PFSK-1 (cell line): ENCODE measurements around the gene WDR1.

ENCODE experiments used
- FOXP2 ChIP-seq: optimal IDR thresholded peaks from 2 replicates; pipeline ENCODE3; 2011; ENCODE audit warnings: borderline replicate concordance, control low read depth, inconsistent platforms; ENCODE audit not compliant: insufficient read depth; ENCODE audit errors: extremely low read length, extremely low read depth
- POLR2AphosphoS5 ChIP-seq: IDR thresholded peaks from 2 replicates; pipeline ENCODE4 v1.6.1; 2012; ENCODE audit warnings: low read depth, mild to moderate bottlenecking, control low read depth, low read length, moderate library complexity
- REST ChIP-seq, 2 experiments: IDR thresholded peaks; 2 replicates each; pipeline versions ENCODE4 v1.6.1 to v1.8.0; 2011 to 2012; ENCODE audit warnings: low read depth in 2 of 2, low read length in 2 of 2, control low read depth in 1 of 2, inconsistent platforms in 1 of 2, mild to moderate bottlenecking in 1 of 2, moderate library complexity in 1 of 2; ENCODE audit not compliant: insufficient read depth in 1 of 2
- SIN3A ChIP-seq: IDR thresholded peaks from 2 replicates; pipeline ENCODE4 v1.6.1; 2012; ENCODE audit warnings: mild to moderate bottlenecking, low read length, moderate library complexity, borderline replicate concordance; ENCODE audit not compliant: insufficient read depth
- TAF1 ChIP-seq: IDR thresholded peaks from 2 replicates; pipeline ENCODE4 v1.6.1; 2012; ENCODE audit warnings: low read length, control low read depth, borderline replicate concordance; ENCODE audit not compliant: insufficient read depth

The WDR1 gene

GRCh38 chr4:10066670-10067651 is 49.6 kb downstream of the WDR1 start:
- TF ChIP-seq TAF1 (no peak), FOXP2 (no peak), SIN3A (no peak), POLR2AphosphoS5 (no peak), REST (IDR thresholded peaks at IDR 0.05; ENCODE audit: insufficient read depth in 1 of 2, low read depth in 2 of 2, low read length in 2 of 2) (no peak)

GRCh38 chr4:10066206-10066605 is 50.4 kb downstream of the WDR1 start:
- TF ChIP-seq REST (IDR thresholded peaks at IDR 0.05; ENCODE audit: insufficient read depth in 1 of 2, low read depth in 2 of 2, low read length in 2 of 2) (no peak), SIN3A (no peak), FOXP2 (no peak), TAF1 (no peak), POLR2AphosphoS5 (no peak)

GRCh38 chr4:10063544-10064300 is 52.9 kb downstream of the WDR1 start:
- TF ChIP-seq FOXP2 (no peak), POLR2AphosphoS5 (no peak), TAF1 (no peak), REST (IDR thresholded peaks at IDR 0.05; ENCODE audit: insufficient read depth in 1 of 2, low read depth in 2 of 2, low read length in 2 of 2) (no peak), SIN3A (no peak)

- no peak for TF ChIP-seq POLR2AphosphoS5
Observed at GRCh38 chr4:10061650-10062415, 54.8 kb downstream of the WDR1 start.

- TF ChIP-seq TAF1 (no peak), REST (IDR thresholded peaks at IDR 0.05; ENCODE audit: insufficient read depth in 1 of 2, low read depth in 2 of 2, low read length in 2 of 2) (no peak), SIN3A (no peak), FOXP2 (no peak), POLR2AphosphoS5 (no peak)
Observed at GRCh38 chr4:10058371-10058770, 58.2 kb downstream of the WDR1 start.
